Measurements from ENCODE around the gene XCL1. TPM values are rescaled to one million over a fixed set of nuclear protein-coding genes. Genes with fewer than 3 reads are reported as not detected.
A peak's percentile ranks its signal among the peaks of the same experiment; 100 is the strongest.

Gene XCL1
- total RNA-seq, 3 donors from 2014 or later, result 34.1 to 57.5 (median 43.8) TPM

DNA sequence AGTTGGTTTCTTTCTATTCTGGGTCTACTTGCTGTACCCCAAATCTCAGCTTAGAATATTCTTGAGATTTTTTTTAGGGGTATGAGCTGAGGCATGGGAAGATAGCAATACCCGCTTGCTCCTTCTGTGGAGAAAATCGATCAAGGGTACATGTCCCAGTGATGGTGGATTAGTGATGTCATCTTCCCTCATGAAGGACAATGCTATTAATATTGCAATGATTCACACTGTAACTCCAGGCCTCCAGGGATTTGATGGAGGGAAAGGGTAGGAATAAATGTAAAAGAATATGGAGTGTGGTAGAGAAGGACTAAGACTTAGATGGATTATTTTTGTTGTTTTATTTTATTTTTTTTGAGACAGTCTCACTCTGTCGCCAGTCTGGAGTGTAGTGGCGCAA lies 47.4 kb downstream of the XCL1 start:
- peaks cover 2% of the 10 kb centered on the region for H3K4me1 Mint-ChIP-seq (ENCODE audit: low read depth)
- no peaks in the 10 kb centered on the region for H3K9me3 Mint-ChIP-seq
- no peak for ATAC-seq
- no peak for DNase-seq
- no peaks in the 10 kb centered on the region for H3K36me3 Mint-ChIP-seq (ENCODE audit: insufficient read depth)
- no peak overlapping the region for H3K4me3 Mint-ChIP-seq
- peaks cover 4% of the 10 kb centered on the region for H3K27me3 Mint-ChIP-seq (ENCODE audit: low read depth)

DNA sequence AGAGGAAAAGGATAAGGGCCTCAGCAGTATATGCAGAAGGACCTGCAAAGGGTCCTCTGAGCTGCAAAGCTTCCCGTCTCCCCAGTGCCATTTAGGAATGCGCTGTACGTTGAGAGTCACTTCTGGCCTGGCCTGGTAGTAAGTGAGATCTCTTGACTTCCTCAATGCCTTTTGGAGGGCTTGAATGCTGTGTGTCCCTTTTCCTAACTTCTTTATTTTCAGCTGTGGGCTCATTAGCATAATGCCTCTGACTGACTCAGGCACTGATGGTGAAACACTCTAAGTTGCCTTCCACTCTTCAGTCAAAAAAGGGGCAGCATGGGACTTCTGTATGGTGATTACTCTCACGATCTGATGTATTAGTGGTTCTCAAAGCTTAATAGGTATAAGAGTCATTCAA lies 49.9 kb downstream of the XCL1 start:
- Mint-ChIP-seq H3K36me3 (ENCODE audit: insufficient read depth) (no peaks in the 10 kb centered on the region), H3K4me1 (ENCODE audit: low read depth) (peaks cover 6% of the 10 kb centered on the region), H3K9me3 (no peaks in the 10 kb centered on the region), H3K27me3 (ENCODE audit: low read depth) (peaks cover 6% of the 10 kb centered on the region), H3K4me3 (no peak overlapping the region)
- no peak for DNase-seq
- no peak for ATAC-seq

DNA sequence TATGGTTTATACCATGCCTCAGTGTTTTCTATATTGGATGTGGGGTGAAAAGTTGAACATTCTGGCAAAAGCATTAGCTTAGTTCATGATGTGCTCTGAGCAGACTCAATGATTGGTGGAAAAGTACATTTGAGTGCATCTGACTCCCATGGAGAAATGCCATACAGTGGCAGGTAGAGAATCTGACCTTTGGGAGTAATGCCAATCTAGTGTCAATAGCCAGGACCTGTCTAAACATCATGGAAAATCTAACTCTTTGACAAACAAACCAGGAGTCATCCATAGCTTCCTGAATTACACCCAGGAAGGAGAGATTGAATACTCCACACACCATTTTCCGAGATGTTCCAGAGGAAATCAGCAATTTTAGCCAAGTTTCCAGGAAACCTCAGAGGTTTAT lies 51.0 kb downstream of the XCL1 start:
- H3K36me3 Mint-ChIP-seq (ENCODE audit: insufficient read depth), result no peaks in the 10 kb centered on the region
- no peak overlapping the region for H3K4me3 Mint-ChIP-seq
- DNase-seq, result no peak
- ATAC-seq, result no peak
- peaks cover 6% of the 10 kb centered on the region for H3K4me1 Mint-ChIP-seq (ENCODE audit: low read depth)
- H3K27me3 Mint-ChIP-seq (ENCODE audit: low read depth), result peaks cover 7% of the 10 kb centered on the region
- H3K9me3 Mint-ChIP-seq, result no peaks in the 10 kb centered on the region

- ATAC-seq (peak; percentile 99), DNase-seq (no peak)
- no peak overlapping the region for H3K4me3 Mint-ChIP-seq
Measured at GRCh38 chr1:168628807-168629206, 52.4 kb downstream of the XCL1 start.

GRCh38 chr1:168629466-168629865 lies 53.1 kb downstream of the XCL1 start:
- H3K36me3 Mint-ChIP-seq (ENCODE audit: insufficient read depth), result no peaks in the 10 kb centered on the region

More at GRCh38 chr1:168628807-168629206, 52.4 kb downstream of the XCL1 start:
- Mint-ChIP-seq H3K4me1 (ENCODE audit: low read depth) (peaks cover 6% of the 10 kb centered on the region), H3K36me3 (ENCODE audit: insufficient read depth) (no peaks in the 10 kb centered on the region), H3K9me3 (no peaks in the 10 kb centered on the region), H3K27me3 (ENCODE audit: low read depth) (peaks cover 8% of the 10 kb centered on the region)

More at GRCh38 chr1:168629466-168629865, 53.1 kb downstream of the XCL1 start:
- ATAC-seq (no peak), DNase-seq (no peak)
- Mint-ChIP-seq H3K4me1 (ENCODE audit: low read depth) (peaks cover 6% of the 10 kb centered on the region), H3K4me3 (no peak overlapping the region), H3K27me3 (ENCODE audit: low read depth) (peaks cover 8% of the 10 kb centered on the region), H3K9me3 (no peaks in the 10 kb centered on the region)

Other genes with a start within 250 kb of the XCL1 start
- 10 to 100 TPM; 14.0 to 79.9 (median 28.4) TPM for gene XCL2, start 32.6 kb upstream of the XCL1 start, total RNA-seq
- gene DPT, start 152.6 kb downstream of the XCL1 start, total RNA-seq, result not detected

All from activated T-cell treated with anti-CD3 and anti-CD28 coated beads, Interleukin-2, amount 50 U/mL, for 4 hours (primary cell).